CD8-positive, alpha-beta memory T cell (primary cell): ENCODE measurements around the gene EXD3. TPM values are rescaled to one million over a fixed set of nuclear protein-coding genes. Genes with fewer than 3 reads are reported as not detected.

ENCODE experiments used
- CTCF ChIA-PET: fragments of 350-600 bp; sonication (Branson Sonifier 250); formaldehyde crosslinking; loops from one replicate; lab custom pipeline; 2021; ENCODE audit warnings: antibody characterized with exemption; lab: Charles Lee
- POLR2A ChIA-PET: fragments of 350-600 bp; sonication (Branson Sonifier 250); formaldehyde crosslinking; loops from one replicate; lab custom pipeline; 2021; ENCODE audit warnings: antibody characterized with exemption; lab: Charles Lee
- DNase-seq, 5 donors: peaks; one replicate each; pipeline versions ENCODE4 v3.0.0 to v3.0.0-alpha.2; 2020 to 2022; ENCODE audit warnings: mixed read lengths in 1 of 5
- H3K27ac ChIP-seq: one replicate; pipeline ENCODE4 v1.7.0; 2013; ENCODE audit warnings: low read depth, mild to moderate bottlenecking, low read length, moderate library complexity
- H3K27me3 ChIP-seq: 2 replicates; pipeline ENCODE4 v1.7.0; 2013; ENCODE audit warnings: low read length, mild to moderate bottlenecking; ENCODE audit not compliant: insufficient read depth, poor library complexity, severe bottlenecking
- H3K36me3 ChIP-seq: 2 replicates; pipeline ENCODE4 v1.7.0; 2013; ENCODE audit warnings: mild to moderate bottlenecking, low read length, moderate library complexity; ENCODE audit not compliant: insufficient read depth
- H3K4me1 ChIP-seq: 2 replicates; pipeline ENCODE4 v1.7.0; 2013; ENCODE audit warnings: mild to moderate bottlenecking, low read length, moderate library complexity; ENCODE audit not compliant: insufficient read depth
- H3K4me3 ChIP-seq: 2 replicates; pipeline ENCODE4 v1.7.0; 2013; ENCODE audit warnings: mild to moderate bottlenecking, low read length
- H3K9me3 ChIP-seq: 2 replicates; pipeline ENCODE4 v1.7.0; 2013; ENCODE audit warnings: mild to moderate bottlenecking, low read length
- H3K27ac Mint-ChIP-seq, 8 donors: one replicate each; pipeline ENCODE4 v1.8.0; 2020 to 2021; ENCODE audit warnings: mixed read lengths in 8 of 8, mild to moderate bottlenecking in 6 of 8, inconsistent platforms in 3 of 8, moderate library complexity in 3 of 8
- H3K27me3 Mint-ChIP-seq, 2 donors: one replicate each; pipeline ENCODE4 v1.8.0; 2020 to 2021; ENCODE audit warnings: mixed read lengths in 2 of 2, mild to moderate bottlenecking in 1 of 2, moderate library complexity in 1 of 2
- H3K36me3 Mint-ChIP-seq, 3 donors: one replicate each; pipeline ENCODE4 v1.8.0; 2020 to 2021; ENCODE audit warnings: mixed read lengths in 3 of 3, inconsistent platforms in 1 of 3, mild to moderate bottlenecking in 1 of 3
- H3K4me1 Mint-ChIP-seq, 3 donors: one replicate each; pipeline ENCODE4 v1.8.0; 2020 to 2021; ENCODE audit warnings: mixed read lengths in 3 of 3, inconsistent platforms in 1 of 3, mild to moderate bottlenecking in 1 of 3
- H3K4me3 Mint-ChIP-seq, 7 donors: one replicate each; pipeline ENCODE4 v1.8.0; 2020 to 2021; ENCODE audit warnings: mixed read lengths in 7 of 7, mild to moderate bottlenecking in 6 of 7, moderate library complexity in 4 of 7, inconsistent platforms in 2 of 7
- H3K9me3 Mint-ChIP-seq, 5 donors: one replicate each; pipeline ENCODE4 v1.8.0; 2020 to 2022; ENCODE audit warnings: mixed read lengths in 5 of 5, mild to moderate bottlenecking in 3 of 5, moderate library complexity in 2 of 5, inconsistent platforms in 1 of 5
- polyA plus RNA-seq: library from polyadenylated mRNA; unstranded; fragments of 300-500 nt; fragmentation: Illumina TruSeq; gene quantifications from one replicate; pipeline ENCODE4 v1.2.3, GENCODE V29; 2021
- total RNA-seq, 2 experiments: library from RNA; stranded (reverse); gene quantifications; one replicate each; pipeline ENCODE4 v1.2.3, GENCODE V29; 2021

EXD3 gene
- total and polyA plus RNA-seq, 3 experiments from 2014 or later = 4.8 to 6.7 (median 6.6) TPM

GRCh38 chr9:137354845-137355760 lies 67.9 kb downstream of the EXD3 start:
- Mint-ChIP-seq H3K36me3 (peaks cover 0 to 2% (median 0%) of the 10 kb centered on the region in 3 donors), H3K4me1 (no peaks in the 10 kb centered on the region), H3K27ac (peak overlapping the region in 1 of 8 donors; percentile 14), H3K4me3 (no peak overlapping the region), H3K27me3 (no peaks in the 10 kb centered on the region), H3K9me3 (peaks cover 6 to 11% (median 9%) of the 10 kb centered on the region in 5 donors)
- H3K9me3 ChIP-seq = peaks cover 6% of the 10 kb centered on the region
- no peaks in the 10 kb centered on the region for H3K4me1 ChIP-seq
- DNase-seq = no peak
- H3K27ac ChIP-seq = no peak overlapping the region
- ChIA-PET POLR2A (no interaction called here), CTCF (no interaction called here)
- no peaks in the 10 kb centered on the region for H3K36me3 ChIP-seq
- no peaks in the 10 kb centered on the region for H3K27me3 ChIP-seq
- no peak overlapping the region for H3K4me3 ChIP-seq

DNA sequence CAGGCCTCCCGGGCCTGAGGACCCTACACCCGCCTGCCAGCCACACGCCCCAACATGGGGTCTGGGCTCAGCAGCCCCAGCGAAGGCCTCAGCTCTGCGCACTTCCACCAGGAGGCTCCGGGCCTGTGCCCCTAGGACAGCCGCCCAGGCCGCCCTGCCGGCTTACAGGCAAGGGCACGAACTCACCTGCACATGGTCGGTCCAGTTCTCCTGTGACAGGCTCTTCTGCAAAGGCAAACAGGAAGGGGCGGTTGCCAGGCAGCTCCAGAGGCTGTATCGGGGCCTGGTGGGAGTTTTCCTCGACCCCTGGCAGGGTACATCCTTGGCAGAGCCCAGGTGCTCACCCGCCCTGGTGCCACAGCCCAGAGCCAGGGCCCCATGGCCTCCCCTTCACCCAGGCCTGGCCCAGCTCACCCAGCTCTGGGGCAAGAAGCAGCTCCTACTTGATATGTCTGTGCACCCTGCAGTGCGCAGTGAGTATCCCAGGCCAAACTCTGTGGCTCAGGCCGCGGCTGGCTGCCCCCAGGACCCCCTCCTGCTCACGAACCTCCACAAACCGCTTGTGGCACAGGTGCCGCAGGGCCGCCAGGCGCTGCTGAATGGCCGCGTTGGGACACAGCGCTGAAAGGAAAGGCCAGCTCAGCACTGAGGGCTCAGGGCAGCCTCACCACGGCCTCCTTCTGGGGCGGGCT lies 68.7 kb downstream of the EXD3 start:
- peaks cover 6% of the 10 kb centered on the region for H3K9me3 ChIP-seq
- DNase-seq = no peak
- ChIA-PET POLR2A (interaction anchor here (0.5 kb wide), 1 partner anchor 10 kb away, joined by 7 read pairs; no protein-coding TSS in a partner anchor), CTCF (no interaction called here)
- Mint-ChIP-seq H3K9me3 (peaks cover 6 to 11% (median 9%) of the 10 kb centered on the region in 5 donors), H3K36me3 (peaks cover 0 to 2% (median 0%) of the 10 kb centered on the region in 3 donors), H3K27me3 (no peaks in the 10 kb centered on the region), H3K27ac (no peak overlapping the region), H3K4me1 (no peaks in the 10 kb centered on the region), H3K4me3 (no peak overlapping the region)
- no peaks in the 10 kb centered on the region for H3K4me1 ChIP-seq
- H3K27ac ChIP-seq = no peak overlapping the region
- no peaks in the 10 kb centered on the region for H3K27me3 ChIP-seq
- H3K36me3 ChIP-seq = no peaks in the 10 kb centered on the region
- no peak overlapping the region for H3K4me3 ChIP-seq

DNA sequence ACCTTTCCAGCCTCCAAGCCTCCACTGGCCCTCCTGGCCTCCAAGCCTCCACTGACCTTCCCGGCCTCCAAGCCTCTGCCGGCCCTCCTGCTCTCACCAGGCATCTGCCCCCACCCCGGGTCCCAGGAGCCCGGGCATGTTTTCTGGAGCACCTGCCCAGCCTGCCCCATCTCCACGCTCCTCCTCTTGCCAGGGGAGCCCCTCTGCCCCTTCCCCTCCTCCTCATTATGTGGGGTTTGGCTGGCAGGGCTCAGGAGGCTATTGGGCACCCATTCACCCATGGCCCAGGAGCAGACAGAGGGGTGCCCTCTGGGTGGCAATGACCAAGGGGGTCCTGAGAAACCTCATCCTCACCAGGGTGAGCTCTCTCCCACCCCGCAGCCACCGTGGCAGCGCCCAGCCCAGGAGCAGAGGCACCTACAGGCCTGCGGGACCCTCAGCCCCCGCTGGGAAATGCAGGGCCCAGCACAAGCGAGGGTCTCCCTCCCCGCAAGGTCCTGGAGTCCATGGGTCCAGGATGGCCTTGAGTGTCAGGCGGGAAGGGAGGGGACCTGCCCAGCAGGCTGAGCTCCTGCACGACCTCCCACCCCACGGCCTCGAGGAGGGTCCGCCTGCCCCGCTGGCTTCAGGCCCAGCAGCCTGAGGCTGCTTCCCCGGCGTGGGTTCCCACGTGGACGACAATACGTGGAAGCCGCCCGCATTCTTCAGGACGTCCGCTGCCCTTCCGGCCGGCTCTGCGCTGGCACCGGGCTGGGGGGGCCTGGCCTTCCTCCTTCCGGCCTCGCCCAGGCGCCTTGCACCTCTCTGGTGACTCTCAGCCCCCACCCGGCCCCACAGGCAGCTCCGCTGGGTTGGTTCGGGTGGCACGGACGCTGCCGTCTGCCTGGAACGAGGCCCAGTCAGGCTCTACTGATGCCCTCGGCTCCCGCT lies 69.5 kb downstream of the EXD3 start:
- H3K27ac Mint-ChIP-seq = peak overlapping the region in 1 of 8 donors; percentile 43
- H3K36me3 Mint-ChIP-seq = peaks cover 0 to 2% (median 0%) of the 10 kb centered on the region in 3 donors
- peak overlapping the region in 1 of 7 donors; percentile 48 for H3K4me3 Mint-ChIP-seq
- Histone ChIP-seq H3K9me3 (peaks cover 6% of the 10 kb centered on the region), H3K4me3 (no peak overlapping the region), H3K36me3 (no peaks in the 10 kb centered on the region), H3K27ac (no peak overlapping the region), H3K4me1 (no peaks in the 10 kb centered on the region), H3K27me3 (no peaks in the 10 kb centered on the region)
- no peaks in the 10 kb centered on the region for H3K27me3 Mint-ChIP-seq
- DNase-seq = no peak
- ChIA-PET CTCF (no interaction called here), POLR2A (interaction anchor here (0.5 kb wide), 1 partner anchor 10 kb away, joined by 7 read pairs; no protein-coding TSS in a partner anchor)
- peaks cover 6 to 11% (median 9%) of the 10 kb centered on the region in 5 donors for H3K9me3 Mint-ChIP-seq
- H3K4me1 Mint-ChIP-seq = no peaks in the 10 kb centered on the region

DNA sequence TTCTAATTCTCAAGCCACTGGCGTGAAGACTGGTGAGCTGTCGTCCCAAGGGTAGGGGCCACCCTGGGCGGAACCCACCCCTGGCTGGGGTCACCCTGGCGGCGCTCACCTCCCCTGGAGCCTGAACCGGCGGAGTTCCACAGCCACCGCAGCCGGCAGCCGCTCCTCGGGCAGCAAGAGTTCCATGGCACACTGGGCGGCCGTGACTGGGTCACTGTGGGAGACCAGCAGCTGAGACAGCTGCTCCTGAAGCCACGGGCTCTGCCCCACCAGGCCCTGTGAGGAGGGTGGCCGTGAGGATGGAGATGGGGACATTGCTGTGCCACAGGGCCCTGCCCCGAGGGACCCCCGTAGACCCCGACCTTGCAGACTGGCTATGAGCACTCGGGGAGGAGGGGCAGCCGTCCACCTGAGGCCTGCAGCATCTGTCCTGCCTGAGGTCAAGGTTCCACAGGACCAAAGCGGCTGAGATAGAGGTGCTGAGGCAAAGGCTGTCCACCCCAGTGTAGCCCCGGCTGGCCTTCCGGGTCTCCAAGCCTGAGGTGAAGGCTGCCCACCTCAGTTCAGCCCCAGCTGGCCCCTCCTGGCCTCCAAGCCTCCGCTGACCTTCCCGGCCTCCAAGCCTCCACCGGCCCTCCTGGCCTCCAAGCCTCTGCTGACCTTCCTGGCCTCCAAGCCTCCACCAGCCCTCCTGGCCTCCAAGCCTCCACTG lies 70.3 kb downstream of the EXD3 start:
- Mint-ChIP-seq H3K4me1 (no peaks in the 10 kb centered on the region), H3K27me3 (no peaks in the 10 kb centered on the region), H3K9me3 (peaks cover 6 to 11% (median 7%) of the 10 kb centered on the region in 5 donors), H3K27ac (no peak overlapping the region), H3K36me3 (peaks cover 0 to 2% (median 0%) of the 10 kb centered on the region in 3 donors), H3K4me3 (no peak overlapping the region)
- Histone ChIP-seq H3K27me3 (no peaks in the 10 kb centered on the region), H3K4me3 (no peak overlapping the region), H3K36me3 (no peaks in the 10 kb centered on the region), H3K4me1 (no peaks in the 10 kb centered on the region), H3K27ac (no peak overlapping the region), H3K9me3 (peaks cover 6% of the 10 kb centered on the region)
- CTCF ChIA-PET = no interaction called here
- POLR2A ChIA-PET = no interaction called here
- DNase-seq = no peak

DNA sequence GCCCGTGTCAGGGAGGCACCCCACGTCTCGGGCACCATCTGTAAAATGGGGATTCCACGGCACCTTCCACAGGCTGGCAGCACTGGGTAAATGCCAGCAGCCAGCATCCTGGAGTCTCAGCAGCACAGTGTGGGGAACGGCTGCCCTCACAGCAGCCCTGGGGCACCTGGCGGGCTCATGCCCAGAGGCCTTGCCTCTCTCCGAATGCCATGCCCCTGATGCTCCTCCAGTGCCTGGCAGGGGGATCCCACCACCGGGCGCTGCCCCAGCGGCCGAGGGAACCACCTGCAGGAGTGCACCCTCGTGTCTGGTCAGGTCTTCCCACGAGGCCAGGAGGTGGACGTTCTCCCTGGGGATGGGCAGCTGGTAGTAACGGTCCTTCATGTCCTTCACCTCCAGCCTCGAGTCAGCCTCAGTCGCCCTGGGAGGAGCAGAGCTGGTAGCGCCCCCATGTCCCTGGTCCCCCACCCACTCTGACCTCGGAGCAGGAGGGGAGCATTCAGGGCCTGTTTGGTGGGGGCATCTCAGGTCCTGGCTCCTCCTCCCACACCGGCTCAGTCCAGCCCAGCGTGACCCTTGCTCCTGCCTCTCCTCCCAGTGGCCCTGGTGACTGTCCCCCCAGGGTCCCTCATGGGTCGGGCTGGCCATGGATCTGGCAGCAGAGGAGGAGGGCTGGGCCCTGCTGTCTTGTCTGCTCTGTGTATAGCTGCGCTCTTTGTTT lies 71.0 kb downstream of the EXD3 start:
- Mint-ChIP-seq H3K27ac (peak overlapping the region in 1 of 8 donors; percentile 54), H3K4me3 (no peak overlapping the region), H3K36me3 (no peaks in the 10 kb centered on the region), H3K9me3 (peaks cover under 1 to 7% (median 2%) of the 10 kb centered on the region in 5 donors), H3K4me1 (no peaks in the 10 kb centered on the region), H3K27me3 (no peaks in the 10 kb centered on the region)
- POLR2A ChIA-PET = no interaction called here
- H3K4me1 ChIP-seq = no peaks in the 10 kb centered on the region
- peaks cover 2% of the 10 kb centered on the region for H3K9me3 ChIP-seq
- no peaks in the 10 kb centered on the region for H3K36me3 ChIP-seq
- H3K27me3 ChIP-seq = no peaks in the 10 kb centered on the region
- no peak overlapping the region for H3K4me3 ChIP-seq
- CTCF ChIA-PET = no interaction called here
- no peak overlapping the region for H3K27ac ChIP-seq
- no peak for DNase-seq

DNA sequence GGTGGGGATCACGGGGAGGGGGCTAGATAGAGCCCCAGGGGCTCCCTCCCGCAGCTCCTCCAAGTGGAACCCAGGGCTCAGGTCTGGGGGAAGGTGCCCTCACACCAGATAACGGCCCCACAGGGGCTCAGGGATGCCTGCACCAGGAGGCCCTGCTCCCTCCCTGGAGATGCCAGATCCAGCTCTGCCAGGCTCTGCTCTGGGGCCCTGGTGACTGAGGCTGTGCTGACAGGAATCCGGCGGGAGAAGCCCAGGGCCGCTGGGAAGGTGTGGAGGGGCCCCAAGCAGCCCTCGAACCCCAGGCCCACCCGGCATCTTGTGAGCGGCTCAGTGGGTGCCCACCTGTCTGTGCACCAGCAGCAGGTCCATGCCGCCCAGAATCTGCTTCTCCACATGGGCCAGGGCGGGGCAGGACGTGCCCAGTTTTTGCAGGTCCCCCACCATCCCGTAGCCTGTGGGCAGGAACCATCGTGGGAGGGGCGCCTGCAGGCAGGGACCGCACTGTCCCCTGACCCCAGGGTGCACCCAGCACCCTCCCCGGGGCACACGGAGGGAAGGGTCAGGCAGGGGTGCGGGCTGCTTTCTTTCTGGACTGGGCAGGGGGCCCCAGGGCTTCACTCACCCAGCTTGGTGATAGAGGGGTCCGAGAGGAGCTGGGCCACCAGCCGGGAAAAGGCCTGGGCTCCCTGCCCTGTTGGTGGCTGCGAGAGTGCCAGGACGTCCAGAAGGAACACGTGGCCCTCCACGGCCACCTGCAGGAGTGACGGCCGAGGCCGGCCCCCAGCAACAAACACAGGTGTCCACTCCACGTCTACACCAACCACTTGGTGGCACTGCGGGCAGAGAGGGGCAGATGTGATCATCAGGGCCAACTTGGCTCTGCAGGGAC lies 72.0 kb downstream of the EXD3 start:
- Histone ChIP-seq H3K36me3 (no peaks in the 10 kb centered on the region), H3K27me3 (no peaks in the 10 kb centered on the region), H3K4me3 (no peak overlapping the region), H3K27ac (no peak overlapping the region), H3K4me1 (no peaks in the 10 kb centered on the region), H3K9me3 (no peaks in the 10 kb centered on the region)
- ChIA-PET POLR2A (no interaction called here), CTCF (no interaction called here)
- Mint-ChIP-seq H3K27me3 (no peaks in the 10 kb centered on the region), H3K27ac (peak overlapping the region in 1 of 8 donors; percentile 29), H3K36me3 (peaks cover 0 to 4% (median 0%) of the 10 kb centered on the region in 3 donors), H3K4me1 (no peaks in the 10 kb centered on the region), H3K9me3 (peaks cover 0 to 6% (median 0%) of the 10 kb centered on the region in 5 donors), H3K4me3 (no peak overlapping the region)
- no peak for DNase-seq
